Stimulated activated CD8-positive, alpha-beta memory T cell treated with anti-CD3 and anti-CD28 coated beads, Interleukin-7, amount 100 ng/mL, for 4 hours (primary cell): ENCODE data around the gene UBE2E2.

Experiments
- DNase-seq, 2 donors: peaks; one replicate each; pipeline ENCODE4 v3.0.0-alpha.2; 2020; ENCODE audit warnings: low read depth in 2 of 2

Gene UBE2E2

DNA sequence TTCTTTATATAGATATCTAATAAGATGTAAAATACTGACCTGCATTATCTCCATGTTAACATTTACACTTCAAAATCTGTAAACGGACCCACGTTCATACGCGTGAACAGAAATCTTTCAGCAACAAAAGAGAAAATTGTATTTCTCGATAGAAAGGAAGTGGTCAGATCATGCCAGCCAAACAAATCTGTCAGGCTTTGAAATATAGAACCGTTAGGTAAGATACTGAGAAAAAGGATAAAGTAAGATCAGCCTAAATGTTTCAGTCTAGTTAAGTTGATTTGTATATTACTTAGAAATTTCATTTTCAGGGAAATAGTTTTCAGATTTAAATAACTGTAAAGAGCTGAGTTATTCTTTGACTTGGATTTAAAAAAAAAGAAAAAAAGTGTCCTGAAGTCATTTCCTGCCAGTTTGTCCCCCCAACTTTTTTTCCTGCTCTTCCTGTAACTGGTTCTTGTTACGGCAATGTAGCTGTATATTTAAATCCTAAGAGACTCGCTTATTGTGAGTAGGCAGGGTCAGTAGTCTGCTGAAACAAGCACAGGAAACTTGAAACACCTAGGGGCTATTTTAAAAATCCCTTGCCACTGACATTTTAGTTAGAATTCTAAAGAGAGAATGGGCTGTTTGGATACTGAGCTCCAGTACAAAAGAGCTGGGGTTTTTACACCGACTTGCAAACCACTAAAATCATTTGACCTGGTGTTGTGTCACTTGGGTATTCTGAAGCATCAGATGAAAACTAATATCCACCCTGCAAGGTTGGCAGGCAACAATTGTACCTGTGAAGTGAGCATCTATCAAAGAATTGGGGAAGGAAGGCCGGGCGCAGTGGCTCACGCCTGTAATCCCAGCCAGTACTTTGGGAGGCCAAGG lies 237.5 kb downstream of the UBE2E2 start:
- DNase-seq, result no peak

DNA sequence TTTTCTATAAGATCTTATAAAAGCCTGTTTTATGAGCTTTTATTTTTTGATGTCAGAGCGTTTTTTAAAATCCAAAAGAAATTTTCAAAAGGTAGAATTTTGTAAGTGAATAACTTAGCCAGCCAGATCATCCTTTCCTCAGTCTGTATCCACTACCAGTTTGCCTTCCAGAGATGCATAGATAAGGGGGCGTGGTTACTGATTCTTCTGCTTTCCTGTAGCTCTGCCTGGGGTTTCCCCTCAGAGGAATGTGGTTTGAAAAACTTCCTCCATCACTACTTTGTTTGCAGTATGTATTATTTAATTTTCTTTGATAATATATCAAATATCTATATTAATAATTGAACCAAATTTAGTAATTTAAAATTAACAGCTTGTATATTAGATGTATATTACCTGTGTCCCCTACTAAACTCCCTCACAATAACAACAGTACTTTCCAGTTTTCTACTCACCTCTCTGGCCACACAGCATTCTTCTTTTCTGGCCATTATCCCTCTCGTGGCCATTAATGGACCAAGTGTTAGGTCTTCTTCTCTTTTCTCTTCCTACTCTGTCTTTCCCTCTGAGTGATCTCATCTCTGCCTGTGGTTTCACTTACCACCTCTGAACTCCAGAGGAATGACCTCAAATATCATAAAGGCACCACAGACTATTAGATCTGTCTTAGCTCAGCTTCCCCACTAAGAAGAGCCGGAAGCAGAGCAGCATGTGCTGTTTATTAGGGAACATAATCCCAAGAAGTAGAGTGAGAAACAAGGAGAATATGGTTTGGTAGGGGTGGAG lies 239.7 kb downstream of the UBE2E2 start:
- no peak for DNase-seq

DNA sequence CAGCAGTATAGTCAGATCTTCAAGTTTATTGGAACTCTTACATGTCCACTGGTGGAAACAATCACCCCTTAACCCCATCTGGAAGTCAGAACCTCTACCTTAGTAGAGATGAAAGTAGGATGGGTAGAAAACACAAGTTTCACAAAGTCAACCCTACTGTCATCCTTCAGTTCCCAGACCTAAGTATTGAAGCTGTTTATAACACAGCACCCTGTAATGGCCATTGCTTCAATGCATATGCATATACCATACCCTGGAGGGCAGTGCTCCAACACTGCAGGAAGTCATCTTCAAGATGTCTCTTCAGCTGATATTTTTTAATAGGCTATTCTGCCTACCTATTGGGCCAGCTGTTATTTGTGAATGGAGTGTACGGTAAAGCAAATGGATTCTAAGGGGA lies 241.3 kb downstream of the UBE2E2 start:
- DNase-seq, result no peak

DNA sequence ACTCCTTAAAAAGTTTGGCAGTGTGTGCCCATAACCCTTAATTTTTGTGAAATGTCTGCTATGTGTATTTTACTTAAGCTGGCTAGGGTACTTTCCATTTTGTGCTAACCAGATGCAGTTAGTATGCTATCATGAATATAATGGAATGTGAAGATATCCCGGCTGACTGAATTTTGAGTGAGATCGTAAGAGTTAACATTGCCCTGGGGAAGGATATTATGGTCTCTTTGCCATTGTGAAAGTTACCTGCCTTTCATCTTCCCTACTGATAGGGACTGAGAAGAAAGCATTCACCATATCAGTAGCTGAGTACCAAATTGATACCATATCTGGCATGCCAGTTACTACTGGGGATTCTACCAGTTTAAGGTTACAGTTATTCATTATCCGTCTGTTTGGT lies 243.2 kb downstream of the UBE2E2 start:
- no peak for DNase-seq

DNA sequence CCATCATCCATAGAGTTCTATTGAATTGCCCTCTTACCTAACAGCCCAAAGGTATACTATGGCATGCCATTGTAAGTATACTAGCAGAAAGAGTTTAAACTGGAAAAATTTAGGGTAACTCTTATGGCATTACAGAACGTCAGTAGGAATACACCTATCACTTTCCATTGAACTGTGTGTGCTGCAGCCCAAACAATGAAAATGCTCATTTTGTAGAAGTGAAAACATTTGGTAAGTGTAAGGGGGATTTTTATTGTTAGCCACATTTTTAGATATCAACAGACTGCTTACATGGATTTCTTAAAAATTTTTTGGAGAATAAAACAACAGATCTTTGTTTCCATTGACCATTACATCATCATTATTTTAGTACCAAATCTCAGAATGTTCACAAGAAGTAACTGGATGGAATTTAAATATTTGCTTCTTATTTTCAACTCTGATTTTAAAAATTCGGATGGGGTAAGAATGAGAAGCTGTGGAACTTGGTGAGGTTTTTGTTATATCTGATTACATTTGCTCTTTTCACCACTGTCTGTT lies 245.9 kb downstream of the UBE2E2 start:
- no peak for DNase-seq

DNA sequence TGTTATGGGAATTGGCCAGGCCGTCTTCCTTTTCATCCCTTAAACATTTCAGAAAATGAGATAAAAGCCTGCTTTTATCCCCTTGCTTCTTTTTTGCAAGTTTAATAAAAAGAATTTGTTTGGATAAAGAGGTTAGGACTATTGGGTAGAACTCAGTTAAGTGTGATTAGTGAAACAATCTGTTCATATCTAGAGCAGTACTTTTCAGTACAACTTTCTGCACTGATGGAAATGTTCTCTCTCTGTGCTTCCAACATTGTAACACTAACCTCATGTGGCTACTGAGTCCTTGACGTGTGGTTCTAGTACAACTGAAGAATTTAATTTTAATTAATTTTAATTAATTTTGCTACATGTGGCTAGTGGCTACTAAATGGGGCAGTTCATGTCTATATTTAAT lies 246.9 kb downstream of the UBE2E2 start:
- no peak for DNase-seq

DNA sequence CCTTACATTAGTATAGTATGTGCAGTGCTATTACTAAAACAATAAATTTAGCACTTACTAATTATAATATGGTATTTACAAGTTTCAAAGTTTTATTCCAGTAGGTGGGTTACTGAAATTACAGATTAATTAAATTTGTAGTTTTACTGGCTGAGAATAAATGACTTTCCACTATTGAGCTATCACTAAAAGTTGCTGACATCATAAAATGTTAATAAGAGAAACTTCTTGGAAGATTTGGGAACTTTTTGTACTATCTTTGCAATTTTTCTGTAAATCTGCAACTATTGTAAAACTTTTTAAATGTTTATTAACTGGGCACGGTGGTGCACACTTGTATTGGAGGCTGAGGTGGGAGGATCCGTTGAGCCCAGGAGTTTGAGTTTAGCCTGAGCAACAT lies 247.7 kb downstream of the UBE2E2 start:
- no peak for DNase-seq

DNA sequence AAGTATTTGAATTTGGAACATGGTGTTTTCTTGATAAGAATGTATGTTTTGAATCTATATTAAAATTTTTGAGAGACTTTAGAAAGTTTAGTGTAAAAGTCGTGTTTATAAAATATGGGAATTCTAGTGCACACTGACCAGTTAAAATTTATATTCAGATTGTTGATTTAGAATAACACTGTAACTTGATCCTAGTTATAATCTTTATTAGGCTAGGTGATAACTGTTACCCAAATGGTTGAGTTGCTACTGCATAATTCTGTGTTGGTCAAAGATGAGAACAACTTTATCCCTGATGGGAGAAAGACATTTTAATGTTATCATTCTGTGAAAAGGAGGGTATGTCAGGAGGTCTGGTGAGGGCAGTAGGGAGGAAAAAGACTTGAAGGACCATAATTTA lies 249.3 kb downstream of the UBE2E2 start:
- no peak for DNase-seq

DNA sequence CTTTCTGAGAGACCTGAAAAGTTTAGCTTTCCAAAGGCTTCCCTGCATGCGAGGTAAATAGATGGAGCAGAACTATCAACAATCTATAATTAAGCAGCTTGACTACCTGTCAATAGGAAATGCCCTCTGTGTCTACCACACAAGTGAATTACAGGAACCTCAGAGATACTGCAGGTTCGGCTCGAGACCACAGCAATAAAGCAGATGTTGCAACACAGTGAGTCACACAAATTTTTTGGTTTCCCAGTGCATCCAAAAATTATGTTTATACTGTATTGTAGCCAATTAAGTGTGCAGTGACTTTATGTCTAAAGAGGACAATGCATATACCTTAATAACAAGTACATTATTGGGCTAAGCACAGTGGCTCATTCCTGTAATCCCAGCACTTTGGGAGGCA lies 252.0 kb downstream of the UBE2E2 start:
- DNase-seq, result no peak

DNA sequence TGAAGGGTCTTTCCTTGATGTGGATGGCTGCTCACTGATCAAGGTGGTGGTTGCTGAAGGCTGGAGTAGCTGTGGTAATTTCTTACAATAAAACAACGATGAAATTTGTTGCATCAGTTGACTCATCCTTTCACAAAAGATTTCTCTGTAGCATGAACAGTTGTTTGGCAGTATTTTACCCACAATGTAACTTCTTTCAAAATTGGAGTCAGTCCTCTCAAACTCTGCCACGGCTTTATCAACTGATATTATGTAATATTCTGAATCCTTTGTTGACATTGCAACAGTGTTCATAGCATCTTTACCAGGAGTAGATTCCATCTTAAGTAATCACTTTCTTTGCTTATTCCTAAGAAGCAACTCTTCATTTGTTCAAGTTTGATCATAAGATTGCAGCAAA lies 252.6 kb downstream of the UBE2E2 start:
- no peak for DNase-seq

DNA sequence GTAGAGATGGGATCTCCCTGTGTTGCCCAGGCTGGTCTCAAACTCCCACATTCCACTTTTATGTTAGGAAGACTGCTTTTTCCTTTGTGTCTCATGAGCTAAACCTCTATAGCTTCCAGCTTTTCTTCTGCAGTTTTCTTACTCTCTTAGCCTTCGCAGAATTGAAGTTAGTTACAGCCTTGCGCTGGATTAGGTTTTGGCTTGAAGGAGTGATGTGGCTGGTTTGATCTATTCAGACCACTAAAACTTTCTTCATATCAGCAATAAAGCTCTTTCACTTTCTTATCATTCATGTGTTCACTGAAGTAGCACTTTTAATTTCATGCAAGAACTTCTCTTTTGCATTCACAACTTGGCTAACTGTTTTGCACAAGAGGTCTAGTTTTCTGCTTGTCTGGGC lies 254.6 kb downstream of the UBE2E2 start:
- no peak for DNase-seq

DNA sequence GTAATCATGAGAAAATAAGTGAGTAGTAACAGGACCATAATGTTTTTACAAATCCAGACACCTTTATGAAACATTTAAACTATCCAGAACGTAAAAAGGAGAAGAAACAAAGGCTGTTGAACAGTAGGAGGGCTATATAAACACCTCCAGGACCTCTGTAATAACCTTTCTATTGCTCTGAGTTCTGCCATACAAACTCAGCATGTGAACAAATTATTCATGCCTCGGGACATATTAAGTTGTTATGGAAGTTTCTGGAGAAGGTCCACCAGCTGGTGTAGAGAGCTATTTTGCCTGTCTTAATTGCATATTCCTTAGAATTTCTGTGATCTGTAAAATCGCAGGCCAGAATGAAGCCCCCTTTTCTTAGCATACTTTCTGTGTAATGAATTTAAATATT lies 256.3 kb downstream of the UBE2E2 start:
- no peak for DNase-seq

DNA sequence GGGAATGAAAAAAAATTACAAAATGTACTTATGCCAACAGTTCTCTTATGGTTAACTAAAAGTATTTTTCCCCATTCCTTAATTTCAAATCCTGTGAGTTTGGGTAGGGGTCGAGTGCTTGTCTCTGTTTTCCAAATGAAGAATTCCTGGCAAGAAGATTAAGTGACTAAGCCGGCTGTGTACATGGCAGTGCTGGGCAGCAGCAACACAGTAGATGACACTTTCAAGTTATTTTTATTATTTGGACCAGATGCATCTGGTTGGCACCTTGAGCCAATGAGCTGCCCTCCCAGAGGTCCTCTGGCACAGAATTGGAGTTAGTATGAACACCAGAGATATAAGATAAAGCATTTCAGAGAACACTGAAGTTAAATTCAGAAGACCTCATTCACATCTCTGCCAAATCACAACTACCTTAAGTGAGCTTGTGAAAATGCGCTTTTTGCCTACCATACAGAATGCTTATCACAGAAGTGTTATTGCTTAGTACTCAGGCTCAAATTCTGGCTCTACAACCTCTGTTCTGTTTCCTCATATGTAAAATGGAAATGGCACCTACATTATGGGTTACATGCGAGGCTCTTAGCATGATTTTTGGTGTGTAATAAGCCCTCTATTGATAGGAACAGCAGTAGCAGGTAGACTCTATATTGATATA lies 256.9 kb downstream of the UBE2E2 start:
- no peak for DNase-seq

DNA sequence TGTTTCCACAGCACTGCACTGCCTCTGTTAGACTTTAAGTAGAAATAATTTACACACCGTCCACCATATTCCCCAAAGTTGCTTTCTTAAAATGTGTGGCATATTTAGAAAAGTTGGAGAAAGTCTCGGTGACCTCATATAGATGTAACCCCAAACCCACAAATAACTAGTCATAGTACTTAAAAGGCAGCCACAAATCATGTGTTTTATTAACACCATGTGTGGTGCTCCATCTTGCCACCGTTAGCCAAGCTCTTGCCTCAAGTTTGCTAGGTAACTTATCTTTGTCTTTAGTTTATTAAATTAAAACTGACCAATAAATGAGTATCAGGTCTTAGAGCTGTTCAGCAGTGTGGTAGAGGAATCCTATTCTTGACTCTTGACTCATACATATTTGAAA lies 257.9 kb downstream of the UBE2E2 start:
- DNase-seq, result no peak

DNA sequence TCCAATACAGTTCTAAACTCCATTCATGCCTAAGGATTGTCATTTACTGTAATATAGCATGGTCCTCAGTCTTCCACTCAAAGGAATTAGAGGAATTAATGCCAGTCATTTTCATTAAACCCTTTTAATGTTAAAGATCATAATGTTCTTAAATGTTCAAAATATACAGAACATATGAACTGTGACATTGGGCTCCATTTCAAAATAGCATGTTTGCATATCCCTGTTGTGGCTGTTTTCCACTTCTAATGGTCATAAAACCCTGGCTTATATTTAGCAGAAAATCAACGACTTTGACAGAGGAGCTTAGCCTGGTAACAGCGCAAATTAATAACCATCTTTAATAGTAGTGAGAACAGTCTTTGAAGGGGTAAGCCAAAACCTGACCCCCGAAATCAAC lies 260.7 kb downstream of the UBE2E2 start:
- no peak for DNase-seq

DNA sequence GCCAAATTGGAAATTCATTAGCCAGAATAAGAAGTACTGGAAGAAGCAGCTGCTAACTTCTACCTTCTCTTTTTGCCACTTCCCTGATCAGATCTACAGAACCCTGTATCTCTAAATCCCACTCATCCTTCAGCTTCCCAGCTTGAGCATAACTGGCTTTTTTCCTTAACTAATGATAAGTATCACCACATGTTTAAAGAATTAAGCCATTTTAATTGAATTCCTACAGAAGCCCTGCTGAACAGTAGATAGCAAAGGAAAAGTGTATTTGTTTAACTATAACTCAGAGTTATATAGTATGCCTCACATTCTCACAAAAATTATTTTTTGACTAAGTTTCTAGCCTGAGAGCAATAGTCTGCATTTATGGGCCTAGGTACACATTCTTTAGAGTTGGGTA lies 262.4 kb downstream of the UBE2E2 start:
- no peak for DNase-seq

DNA sequence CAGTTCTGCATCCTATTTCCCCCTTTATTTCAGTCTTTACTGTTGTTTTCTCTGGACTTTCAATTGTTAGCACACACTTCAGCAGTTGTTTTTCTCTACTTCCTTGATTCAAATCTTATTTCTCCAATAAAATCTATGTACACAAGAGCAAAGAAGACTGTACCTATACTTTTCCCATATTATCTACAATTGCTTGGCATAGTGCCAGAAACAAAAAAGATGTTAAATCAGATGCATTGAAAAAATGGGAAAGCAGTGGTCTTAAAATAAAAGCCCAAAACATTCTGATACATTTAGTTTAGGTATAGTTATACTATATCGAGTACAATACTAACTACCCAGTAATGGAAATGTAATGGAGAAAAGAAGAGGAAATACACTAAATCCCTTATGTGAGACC lies 265.1 kb downstream of the UBE2E2 start:
- DNase-seq, result no peak

DNA sequence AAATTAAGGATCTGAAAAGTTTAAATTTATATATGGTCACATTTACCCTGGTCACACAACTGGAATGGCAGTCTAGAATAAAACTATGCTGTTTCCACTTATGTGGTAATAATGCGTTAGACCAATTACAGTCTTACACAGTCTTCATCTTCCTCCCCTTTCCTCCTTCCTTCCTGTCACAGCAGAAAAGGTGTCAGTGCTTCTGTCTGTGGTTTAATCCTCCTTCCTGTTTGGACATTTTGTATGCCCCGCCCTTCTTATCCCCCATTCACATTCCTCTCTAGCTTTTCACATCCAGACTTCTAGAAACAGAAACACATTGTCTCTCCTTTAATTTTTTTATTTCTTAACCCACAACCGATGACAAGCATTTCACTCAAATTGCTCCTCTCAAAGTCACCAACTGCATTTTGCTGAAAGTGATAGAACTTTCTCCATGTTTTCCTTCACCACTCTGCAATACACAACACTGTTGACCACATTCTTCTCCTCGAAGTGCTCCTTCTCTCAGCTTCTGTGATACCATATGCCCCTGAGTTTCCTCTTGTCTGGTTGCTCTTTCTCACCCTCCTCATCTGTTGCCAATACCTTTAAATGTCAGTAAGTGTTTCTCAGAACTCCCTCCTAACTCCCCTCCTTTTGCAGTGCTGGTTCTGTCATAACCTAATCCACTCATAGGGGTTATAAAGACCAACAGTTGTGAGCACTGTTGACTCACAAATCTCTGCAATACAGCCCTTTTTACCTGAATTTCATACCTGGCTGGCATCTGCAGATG lies 271.6 kb downstream of the UBE2E2 start:
- no peak for DNase-seq

DNA sequence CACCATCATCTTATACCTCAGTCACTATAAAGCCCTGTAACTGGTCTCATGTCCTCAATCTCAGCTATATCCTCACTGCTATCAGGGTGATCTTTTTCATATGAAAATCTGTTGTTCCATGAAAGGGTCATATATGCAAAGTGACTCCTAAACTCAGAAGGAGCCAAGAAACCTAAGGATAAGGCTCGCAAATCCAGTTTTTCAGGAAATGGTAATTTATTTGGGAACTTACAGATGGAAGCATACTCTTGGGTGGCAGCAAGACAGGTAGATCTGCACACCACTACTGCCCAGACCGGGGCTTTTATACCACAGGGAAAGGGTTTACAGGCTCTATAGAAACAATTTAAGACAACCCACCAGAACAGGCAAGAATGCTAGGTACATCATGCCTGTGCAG lies 272.3 kb downstream of the UBE2E2 start:
- DNase-seq, result no peak

DNA sequence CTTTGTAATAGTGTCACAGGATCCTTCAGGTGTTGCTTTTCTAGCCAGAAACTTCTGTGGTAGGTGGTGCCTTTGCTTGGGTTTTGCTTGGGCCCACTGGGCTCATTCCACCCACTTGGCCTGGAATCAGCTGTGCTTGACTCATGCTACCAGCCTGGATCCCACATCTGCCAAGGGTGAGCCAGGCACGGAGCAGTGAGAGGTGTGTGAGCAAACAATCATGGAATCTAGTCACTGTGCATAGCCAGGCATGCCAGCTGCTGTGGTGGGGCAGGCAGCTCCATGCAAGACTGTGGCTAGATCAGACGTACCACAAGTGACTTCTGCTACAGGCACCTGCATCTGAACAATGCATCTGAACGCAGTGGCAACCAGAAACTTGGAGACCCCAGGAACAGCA lies 275.9 kb downstream of the UBE2E2 start:
- no peak for DNase-seq

DNA sequence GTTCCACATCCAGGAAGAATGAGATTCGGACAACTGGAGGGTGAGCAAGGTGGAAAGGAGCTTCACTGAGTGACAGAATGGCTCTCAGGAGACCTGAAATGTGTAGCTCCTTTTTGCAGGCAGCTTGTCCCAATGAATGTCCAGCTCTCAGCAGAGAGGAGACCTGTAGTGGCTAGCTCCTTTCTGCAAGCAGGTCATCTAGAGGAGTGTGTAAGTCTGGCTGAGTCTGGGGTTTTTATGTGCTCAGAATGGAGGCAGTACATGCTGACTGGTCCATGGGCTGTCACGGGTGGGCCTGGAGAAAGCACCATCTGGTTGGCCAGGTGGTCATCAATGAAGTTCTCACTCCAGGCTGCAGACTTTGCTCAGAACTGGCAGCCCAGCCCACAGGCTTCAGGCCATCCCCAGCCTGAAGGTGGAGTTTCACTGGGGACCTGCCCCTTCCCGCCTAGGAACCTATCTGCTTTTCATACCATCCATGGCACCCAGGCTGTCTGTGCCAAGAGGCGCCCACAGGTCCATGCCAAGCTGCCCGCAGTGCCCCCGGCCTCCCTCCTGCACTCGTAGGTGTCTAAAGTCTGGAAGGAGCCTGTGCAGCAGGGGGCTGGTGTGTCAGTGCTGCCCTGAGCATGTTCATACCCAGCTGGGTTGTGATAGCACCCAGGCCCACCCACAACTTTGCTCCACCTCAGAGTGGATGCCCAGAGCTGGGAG lies 276.6 kb downstream of the UBE2E2 start:
- DNase-seq, result no peak
